Measurements from ENCODE around the gene FMN2. TPM values are rescaled to one million over a fixed set of nuclear protein-coding genes. Genes with fewer than 3 reads are reported as not detected.
"Not testable (repeated sequence)": the region's sequence is repeated elsewhere in the genome, so short reads cannot be mapped to it uniquely, and the experiment has no call there.

FMN2 gene
- total RNA-seq, 1 experiment from 2014 or later: not detected

- CTCF ChIA-PET: no interaction called here
- no peaks in the 10 kb centered on the region for H3F3A ChIP-seq (ENCODE audit: insufficient read depth, low read depth)
- H3K27me3 ChIP-seq (ENCODE audit: insufficient read depth, low read depth): peaks cover 12% of the 10 kb centered on the region; the same call in 1 of the 2 replicates
- no peak overlapping the region for H3K27ac ChIP-seq
- intact Hi-C loops (cut with micrococcal nuclease; ENCODE audit: unreplicated experiment): no loop called here
- BruUV-seq (replicated peaks): no TSS peak
- H2AFZ ChIP-seq: no peak overlapping the region
- no peak for DNase-seq
- no peaks in the 10 kb centered on the region for H3K4me1 ChIP-seq (replicated peaks; ENCODE audit: insufficient read depth)
- no peaks in the 10 kb centered on the region for H3K9me3 ChIP-seq (ENCODE audit: insufficient read depth, low read depth)
- no peak overlapping the region for H3K4me3 ChIP-seq
- no peak overlapping the region for H3K4me2 ChIP-seq
- no peaks in the 10 kb centered on the region for H3K79me2 ChIP-seq (ENCODE audit: low read depth)
- H4K20me1 ChIP-seq (ENCODE audit: insufficient read depth): no peaks in the 10 kb centered on the region; the same call in 1 of the 2 replicates
- no peaks in the 10 kb centered on the region for H3K9me2 ChIP-seq (ENCODE audit: insufficient read depth)
- TF ChIP-seq, protein P1, sequence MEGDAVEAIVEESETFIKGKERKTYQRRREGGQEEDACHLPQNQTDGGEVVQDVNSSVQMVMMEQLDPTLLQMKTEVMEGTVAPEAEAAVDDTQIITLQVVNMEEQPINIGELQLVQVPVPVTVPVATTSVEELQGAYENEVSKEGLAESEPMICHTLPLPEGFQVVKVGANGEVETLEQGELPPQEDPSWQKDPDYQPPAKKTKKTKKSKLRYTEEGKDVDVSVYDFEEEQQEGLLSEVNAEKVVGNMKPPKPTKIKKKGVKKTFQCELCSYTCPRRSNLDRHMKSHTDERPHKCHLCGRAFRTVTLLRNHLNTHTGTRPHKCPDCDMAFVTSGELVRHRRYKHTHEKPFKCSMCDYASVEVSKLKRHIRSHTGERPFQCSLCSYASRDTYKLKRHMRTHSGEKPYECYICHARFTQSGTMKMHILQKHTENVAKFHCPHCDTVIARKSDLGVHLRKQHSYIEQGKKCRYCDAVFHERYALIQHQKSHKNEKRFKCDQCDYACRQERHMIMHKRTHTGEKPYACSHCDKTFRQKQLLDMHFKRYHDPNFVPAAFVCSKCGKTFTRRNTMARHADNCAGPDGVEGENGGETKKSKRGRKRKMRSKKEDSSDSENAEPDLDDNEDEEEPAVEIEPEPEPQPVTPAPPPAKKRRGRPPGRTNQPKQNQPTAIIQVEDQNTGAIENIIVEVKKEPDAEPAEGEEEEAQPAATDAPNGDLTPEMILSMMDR (conservative IDR thresholded peaks at IDR 0.05): no peak
- no peak for TF ChIP-seq EZH2 (IDR thresholded peaks at IDR 0.05; ENCODE audit: low read depth)
- POLR2A ChIA-PET (ENCODE audit: unreplicated experiment): no interaction called here
- no peaks in the 10 kb centered on the region for H3K36me3 ChIP-seq (ENCODE audit: low read depth)
These were observed 322.6 kb downstream of the FMN2 start for GRCh38 chr1:240414237-240414636.

DNA sequence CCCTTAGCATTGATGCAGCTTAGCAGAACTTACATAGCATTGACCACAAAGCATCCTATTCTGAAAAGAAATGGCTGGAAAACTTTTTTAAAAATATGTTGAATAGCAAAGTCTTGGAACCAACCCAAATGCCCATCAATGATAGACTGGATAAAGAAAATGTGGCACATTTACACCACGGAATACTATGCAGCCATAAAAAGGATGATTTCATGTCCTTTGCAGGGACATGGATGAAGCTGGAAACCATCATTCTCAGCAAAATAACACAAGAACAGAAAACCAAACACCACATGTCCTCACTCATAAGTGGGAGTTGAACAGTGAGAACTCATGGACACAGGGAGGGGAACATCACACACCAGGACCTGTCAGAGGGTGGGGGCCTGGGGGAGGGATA, 323.3 kb downstream of the FMN2 start:
- H2AFZ ChIP-seq; H4K20me1 ChIP-seq (ENCODE audit: insufficient read depth); H3K4me2 ChIP-seq; H3K9me2 ChIP-seq (ENCODE audit: insufficient read depth); H3K79me2 ChIP-seq (ENCODE audit: low read depth); DNase-seq; H3F3A ChIP-seq (ENCODE audit: insufficient read depth, low read depth); H3K4me3 ChIP-seq; CTCF ChIA-PET; POLR2A ChIA-PET (ENCODE audit: unreplicated experiment); BruUV-seq (replicated peaks); H3K4me1 ChIP-seq (replicated peaks; ENCODE audit: insufficient read depth); H3K27ac ChIP-seq; H3K36me3 ChIP-seq (ENCODE audit: low read depth); H3K9me3 ChIP-seq (ENCODE audit: insufficient read depth, low read depth); intact Hi-C loops (cut with micrococcal nuclease; ENCODE audit: unreplicated experiment): not testable (repeated sequence)
- peaks cover 12% of the 10 kb centered on the region; the same call in 1 of the 2 replicates for H3K27me3 ChIP-seq (ENCODE audit: insufficient read depth, low read depth)

DNA sequence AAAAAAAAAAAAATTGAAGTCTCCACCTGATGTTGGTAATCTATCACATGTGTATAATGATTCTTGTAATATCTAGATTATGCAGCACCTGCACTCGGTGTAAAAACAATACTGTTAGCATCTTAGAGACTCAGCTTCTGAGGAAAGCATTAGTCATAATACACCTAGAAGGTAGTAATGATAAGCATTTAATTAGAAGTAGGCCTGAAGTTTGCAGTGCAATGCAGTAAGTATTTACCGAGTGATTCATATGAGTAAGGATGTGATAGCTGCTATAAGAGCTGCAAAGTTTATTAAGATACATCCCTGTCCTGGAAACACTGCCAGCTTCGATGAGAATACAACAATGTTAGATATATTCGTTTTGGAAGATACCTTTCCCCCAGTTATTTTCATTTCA, 323.8 kb downstream of the FMN2 start:
- H3K9me3 ChIP-seq (ENCODE audit: insufficient read depth, low read depth): no peaks in the 10 kb centered on the region
- CTCF ChIA-PET: no interaction called here
- H3K4me1 ChIP-seq (replicated peaks; ENCODE audit: insufficient read depth): no peaks in the 10 kb centered on the region
- no peak overlapping the region for H3K27ac ChIP-seq
- no peaks in the 10 kb centered on the region for H3F3A ChIP-seq (ENCODE audit: insufficient read depth, low read depth)
- no peaks in the 10 kb centered on the region for H3K79me2 ChIP-seq (ENCODE audit: low read depth)
- H3K27me3 ChIP-seq (ENCODE audit: insufficient read depth, low read depth): peaks cover 11% of the 10 kb centered on the region; the same call in 1 of the 2 replicates
- no peak overlapping the region for H3K4me3 ChIP-seq
- H2AFZ ChIP-seq: no peak overlapping the region
- intact Hi-C loops (cut with micrococcal nuclease; ENCODE audit: unreplicated experiment): no loop called here
- no peaks in the 10 kb centered on the region for H3K9me2 ChIP-seq (ENCODE audit: insufficient read depth)
- TF ChIP-seq, protein P1 (conservative IDR thresholded peaks at IDR 0.05): no peak
- no peak for TF ChIP-seq EZH2 (IDR thresholded peaks at IDR 0.05; ENCODE audit: low read depth)
- POLR2A ChIA-PET (ENCODE audit: unreplicated experiment): no interaction called here
- no peak overlapping the region for H3K4me2 ChIP-seq
- BruUV-seq (replicated peaks): no TSS peak
- no peaks in the 10 kb centered on the region; the same call in 1 of the 2 replicates for H4K20me1 ChIP-seq (ENCODE audit: insufficient read depth)
- no peaks in the 10 kb centered on the region for H3K36me3 ChIP-seq (ENCODE audit: low read depth)
- no peak for DNase-seq

- Histone ChIP-seq H3K4me2 (no peak overlapping the region), H3K27ac (no peak overlapping the region), H2AFZ (no peak overlapping the region), H3K9me2 (ENCODE audit: insufficient read depth) (no peaks in the 10 kb centered on the region), H3K4me1 (replicated peaks; ENCODE audit: insufficient read depth) (no peaks in the 10 kb centered on the region), H3K36me3 (ENCODE audit: low read depth) (no peaks in the 10 kb centered on the region), H3K79me2 (ENCODE audit: low read depth) (no peaks in the 10 kb centered on the region), H3F3A (ENCODE audit: insufficient read depth, low read depth) (no peaks in the 10 kb centered on the region), H3K4me3 (no peak overlapping the region), H3K9me3 (ENCODE audit: insufficient read depth, low read depth) (no peaks in the 10 kb centered on the region), H4K20me1 (ENCODE audit: insufficient read depth) (no peaks in the 10 kb centered on the region; the same call in 1 of the 2 replicates), H3K27me3 (ENCODE audit: insufficient read depth, low read depth) (no peaks in the 10 kb centered on the region)
- intact Hi-C loops (cut with micrococcal nuclease; ENCODE audit: unreplicated experiment): no loop called here
- BruUV-seq (replicated peaks): no TSS peak
- DNase-seq: no peak
- ChIA-PET POLR2A (ENCODE audit: unreplicated experiment) (no interaction called here), CTCF (no interaction called here)
- no peak for TF ChIP-seq EZH2 (IDR thresholded peaks at IDR 0.05; ENCODE audit: low read depth)
- TF ChIP-seq, protein P1 (conservative IDR thresholded peaks at IDR 0.05): no peak
These were observed 325.6 kb downstream of the FMN2 start for GRCh38 chr1:240417317-240417716.
